Panc1 (cell line): Measurements from ENCODE around the gene PRKG1. TPM values are rescaled to one million over a fixed set of nuclear protein-coding genes. Genes with fewer than 3 reads are reported as not detected.

ENCODE experiments used
- ATAC-seq: fragments of 200-7000 bp; cut with Tn5 transposase; 2 replicates; pipeline ENCODE4 v1.9.1; 2020; ENCODE audit warnings: mild to moderate bottlenecking, moderate library complexity
- BruUV-seq: library from RNA; stranded (reverse); fragments of 400-500 nt; replicated peaks from 2 replicates; lab custom pipeline; 2021; lab: Mats Ljungman, UMichigan
- CTCF ChIA-PET: fragments of 300-600 bp; sonication (Branson Sonifier 250); formaldehyde crosslinking; loops from one replicate; lab custom pipeline; 2022; ENCODE audit warnings: antibody characterized with exemption; lab: Charles Lee
- POLR2A ChIA-PET: fragments of 300-600 bp; sonication (Branson Sonifier 250); formaldehyde crosslinking; loops from one replicate; lab custom pipeline; 2022; ENCODE audit warnings: antibody characterized with exemption; lab: Charles Lee
- DNase-seq: peaks from one replicate; pipeline ENCODE4 v3.0.0-alpha.2; 2010; ENCODE audit warnings: low read depth, low spot score
- H3K27ac ChIP-seq: 2 replicates; pipeline ENCODE4 v1.5.1; 2011; ENCODE audit warnings: mild to moderate bottlenecking, low read length, inconsistent platforms
- H3K27me3 ChIP-seq: fragments of 200-500 bp; sonication (Bioruptor generic); 2 replicates; pipeline ENCODE4 v1.6.0; 2014; ENCODE audit warnings: low read length, inconsistent platforms; ENCODE audit not compliant: control insufficient read depth, insufficient read depth
- H3K36me3 ChIP-seq: fragments of 200-500 bp; sonication (Bioruptor generic); 2 replicates; pipeline ENCODE4 v1.5.1; 2014; ENCODE audit warnings: inconsistent platforms, mild to moderate bottlenecking, low read length, moderate library complexity; ENCODE audit not compliant: control insufficient read depth, insufficient read depth
- H3K4me1 ChIP-seq: 2 replicates; pipeline ENCODE4 v1.5.1; 2011; ENCODE audit warnings: inconsistent platforms, mild to moderate bottlenecking, low read length, moderate library complexity; ENCODE audit not compliant: control insufficient read depth, insufficient read depth
- H3K4me3 ChIP-seq, 2 experiments: 2 replicates each; pipeline ENCODE4 v1.5.1; 2011 to 2012; ENCODE audit warnings: low read depth in 2 of 2, low read length in 2 of 2, mild to moderate bottlenecking in 2 of 2, inconsistent platforms in 1 of 2, moderate library complexity in 1 of 2
- H3K9me3 ChIP-seq: fragments of 200-500 bp; sonication (Bioruptor generic); 2 replicates; pipeline ENCODE4 v1.5.1; 2014; ENCODE audit warnings: low read depth, mild to moderate bottlenecking, inconsistent platforms, low read length, moderate library complexity; ENCODE audit not compliant: control insufficient read depth, insufficient read depth
- POLR2AphosphoS5 ChIP-seq: IDR thresholded peaks from 2 replicates; pipeline ENCODE4 v1.6.1; 2012; ENCODE audit warnings: mild to moderate bottlenecking, low read depth, low read length, moderate library complexity
- SIN3A ChIP-seq: IDR thresholded peaks from 2 replicates; pipeline ENCODE4 v1.6.1; 2012; ENCODE audit warnings: low read depth, mild to moderate bottlenecking, low read length, moderate library complexity, borderline replicate concordance; ENCODE audit not compliant: insufficient read depth
- TCF7L2 ChIP-seq: IDR thresholded peaks from 2 replicates; pipeline ENCODE4 v1.6.1; 2011; ENCODE audit warnings: mild to moderate bottlenecking, low read depth, low read length, inconsistent platforms
- in situ Hi-C: cut with HindIII; loops from 2 replicates; pipeline ENCODE4 v1.10.0; 2016; ENCODE audit warnings: low sequenced_read_pairs, low pct_unique_long_range_greater_than_20kb
- intact Hi-C: fragments of 100-400 bp; cut with micrococcal nuclease; formaldehyde crosslinking; loops from one replicate; pipeline ENCODE4 v1.10.0; 2022; ENCODE audit not compliant: unreplicated experiment
- total RNA-seq: library from RNA; stranded (reverse); gene quantifications from one replicate; pipeline ENCODE4 v1.2.1, GENCODE V29; 2021; ENCODE audit not compliant: unreplicated experiment
- TF ChIP-seq, protein P1 (sequence below): fragments of 450-650 bp; IDR thresholded peaks from 2 replicates; pipeline ENCODE4 v1.5.1; 2017; ENCODE audit warnings: mild to moderate bottlenecking
- TF ChIP-seq, protein P2 (sequence below), 2 experiments: IDR thresholded peaks; 2 replicates each; pipeline ENCODE4 v1.6.1; 2011 to 2012; ENCODE audit warnings: low read depth in 2 of 2, control low read depth in 1 of 2, low read length in 1 of 2, mild to moderate bottlenecking in 1 of 2, moderate library complexity in 1 of 2; ENCODE audit not compliant: insufficient read depth in 1 of 2

Gene PRKG1
- total RNA-seq, 1 experiment from 2014 or later, result 0.92 TPM

DNA sequence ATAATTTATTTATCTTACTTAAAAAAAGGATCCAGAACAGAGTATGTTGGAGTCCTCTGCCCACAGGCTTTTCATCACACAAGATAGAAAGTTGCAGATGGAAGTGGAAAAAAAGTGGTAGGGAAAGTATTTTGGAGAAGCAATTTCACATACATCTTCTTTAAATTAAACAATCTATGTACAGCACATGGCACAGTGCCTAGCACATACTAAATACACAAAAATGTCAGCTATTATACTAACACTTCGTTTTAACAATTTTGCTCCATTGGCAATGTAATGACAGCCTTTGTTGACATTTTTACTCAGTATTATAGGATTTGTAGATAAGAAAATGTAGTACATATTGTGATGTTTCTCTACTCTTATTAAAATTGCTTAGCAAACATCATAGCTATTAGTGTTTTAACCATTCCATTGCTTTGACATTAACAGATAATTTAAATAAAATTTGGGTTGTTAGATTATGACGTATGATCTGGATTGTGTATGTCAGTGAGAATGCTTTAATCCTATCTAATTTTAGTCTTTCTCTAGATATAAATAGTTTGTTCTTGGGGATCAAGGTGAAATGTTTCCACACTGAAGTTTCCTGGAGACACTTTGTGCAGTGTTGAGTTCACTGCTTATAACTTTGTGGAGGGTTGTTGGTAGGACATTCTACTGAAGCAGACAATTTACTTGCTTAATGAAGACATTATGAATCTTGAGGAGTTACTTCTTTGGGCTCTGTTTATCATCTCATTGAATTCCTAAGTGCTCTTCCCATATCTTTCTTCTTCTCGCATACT lies 1037.0 kb downstream of the PRKG1 start:
- no peaks in the 10 kb centered on the region for H3K27me3 ChIP-seq
- H3K27ac ChIP-seq, result no peak overlapping the region
- no peaks in the 10 kb centered on the region for H3K4me1 ChIP-seq
- intact Hi-C loops, result no loop called here
- POLR2A ChIA-PET, result no interaction called here
- no peak for DNase-seq
- no peaks in the 10 kb centered on the region for H3K36me3 ChIP-seq
- TF ChIP-seq SIN3A, result no peak
- no peaks in the 10 kb centered on the region for H3K9me3 ChIP-seq
- no peak for ATAC-seq
- BruUV-seq, result no TSS peak
- H3K4me3 ChIP-seq, result no peak overlapping the region
- in situ Hi-C loops, result no loop called here
- CTCF ChIA-PET, result no interaction called here

DNA sequence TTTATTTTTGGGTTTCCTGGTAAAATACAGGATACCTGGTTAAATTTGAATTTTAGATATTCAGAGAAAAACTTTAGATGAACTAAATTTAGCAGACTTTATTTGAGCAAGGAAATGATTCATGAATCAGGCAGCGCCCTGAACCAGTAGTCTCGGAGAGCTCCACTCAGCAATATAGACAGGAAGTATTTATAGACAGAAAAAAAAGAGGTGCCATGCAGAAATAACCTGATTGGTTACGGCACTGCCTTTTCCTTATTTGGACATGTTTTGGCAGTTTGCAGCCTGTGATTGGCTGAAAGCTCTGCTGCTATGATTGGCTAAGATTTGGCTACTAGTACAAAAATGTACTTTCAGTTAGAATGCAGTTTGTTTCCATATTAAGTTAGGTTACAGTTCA lies 1041.5 kb downstream of the PRKG1 start:
- BruUV-seq, result no TSS peak
- DNase-seq (no peak), ATAC-seq (no peak)
- in situ Hi-C loops, result no loop called here
- Histone ChIP-seq H3K9me3 (no peaks in the 10 kb centered on the region), H3K27ac (no peak overlapping the region), H3K27me3 (no peaks in the 10 kb centered on the region), H3K4me3 (no peak overlapping the region), H3K4me1 (no peaks in the 10 kb centered on the region), H3K36me3 (no peaks in the 10 kb centered on the region)
- intact Hi-C loops, result no loop called here
- ChIA-PET POLR2A (no interaction called here), CTCF (no interaction called here)
- TF ChIP-seq SIN3A (no peak), TCF7L2 (no peak), POLR2AphosphoS5 (no peak)
- TF ChIP-seq, protein P1, sequence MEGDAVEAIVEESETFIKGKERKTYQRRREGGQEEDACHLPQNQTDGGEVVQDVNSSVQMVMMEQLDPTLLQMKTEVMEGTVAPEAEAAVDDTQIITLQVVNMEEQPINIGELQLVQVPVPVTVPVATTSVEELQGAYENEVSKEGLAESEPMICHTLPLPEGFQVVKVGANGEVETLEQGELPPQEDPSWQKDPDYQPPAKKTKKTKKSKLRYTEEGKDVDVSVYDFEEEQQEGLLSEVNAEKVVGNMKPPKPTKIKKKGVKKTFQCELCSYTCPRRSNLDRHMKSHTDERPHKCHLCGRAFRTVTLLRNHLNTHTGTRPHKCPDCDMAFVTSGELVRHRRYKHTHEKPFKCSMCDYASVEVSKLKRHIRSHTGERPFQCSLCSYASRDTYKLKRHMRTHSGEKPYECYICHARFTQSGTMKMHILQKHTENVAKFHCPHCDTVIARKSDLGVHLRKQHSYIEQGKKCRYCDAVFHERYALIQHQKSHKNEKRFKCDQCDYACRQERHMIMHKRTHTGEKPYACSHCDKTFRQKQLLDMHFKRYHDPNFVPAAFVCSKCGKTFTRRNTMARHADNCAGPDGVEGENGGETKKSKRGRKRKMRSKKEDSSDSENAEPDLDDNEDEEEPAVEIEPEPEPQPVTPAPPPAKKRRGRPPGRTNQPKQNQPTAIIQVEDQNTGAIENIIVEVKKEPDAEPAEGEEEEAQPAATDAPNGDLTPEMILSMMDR, result no peak
- TF ChIP-seq, protein P2, sequence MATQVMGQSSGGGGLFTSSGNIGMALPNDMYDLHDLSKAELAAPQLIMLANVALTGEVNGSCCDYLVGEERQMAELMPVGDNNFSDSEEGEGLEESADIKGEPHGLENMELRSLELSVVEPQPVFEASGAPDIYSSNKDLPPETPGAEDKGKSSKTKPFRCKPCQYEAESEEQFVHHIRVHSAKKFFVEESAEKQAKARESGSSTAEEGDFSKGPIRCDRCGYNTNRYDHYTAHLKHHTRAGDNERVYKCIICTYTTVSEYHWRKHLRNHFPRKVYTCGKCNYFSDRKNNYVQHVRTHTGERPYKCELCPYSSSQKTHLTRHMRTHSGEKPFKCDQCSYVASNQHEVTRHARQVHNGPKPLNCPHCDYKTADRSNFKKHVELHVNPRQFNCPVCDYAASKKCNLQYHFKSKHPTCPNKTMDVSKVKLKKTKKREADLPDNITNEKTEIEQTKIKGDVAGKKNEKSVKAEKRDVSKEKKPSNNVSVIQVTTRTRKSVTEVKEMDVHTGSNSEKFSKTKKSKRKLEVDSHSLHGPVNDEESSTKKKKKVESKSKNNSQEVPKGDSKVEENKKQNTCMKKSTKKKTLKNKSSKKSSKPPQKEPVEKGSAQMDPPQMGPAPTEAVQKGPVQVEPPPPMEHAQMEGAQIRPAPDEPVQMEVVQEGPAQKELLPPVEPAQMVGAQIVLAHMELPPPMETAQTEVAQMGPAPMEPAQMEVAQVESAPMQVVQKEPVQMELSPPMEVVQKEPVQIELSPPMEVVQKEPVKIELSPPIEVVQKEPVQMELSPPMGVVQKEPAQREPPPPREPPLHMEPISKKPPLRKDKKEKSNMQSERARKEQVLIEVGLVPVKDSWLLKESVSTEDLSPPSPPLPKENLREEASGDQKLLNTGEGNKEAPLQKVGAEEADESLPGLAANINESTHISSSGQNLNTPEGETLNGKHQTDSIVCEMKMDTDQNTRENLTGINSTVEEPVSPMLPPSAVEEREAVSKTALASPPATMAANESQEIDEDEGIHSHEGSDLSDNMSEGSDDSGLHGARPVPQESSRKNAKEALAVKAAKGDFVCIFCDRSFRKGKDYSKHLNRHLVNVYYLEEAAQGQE (IDR thresholded peaks at IDR 0.05; ENCODE audit: insufficient read depth in 1 of 2, low read depth in 2 of 2, low read length in 1 of 2), result no peak

DNA sequence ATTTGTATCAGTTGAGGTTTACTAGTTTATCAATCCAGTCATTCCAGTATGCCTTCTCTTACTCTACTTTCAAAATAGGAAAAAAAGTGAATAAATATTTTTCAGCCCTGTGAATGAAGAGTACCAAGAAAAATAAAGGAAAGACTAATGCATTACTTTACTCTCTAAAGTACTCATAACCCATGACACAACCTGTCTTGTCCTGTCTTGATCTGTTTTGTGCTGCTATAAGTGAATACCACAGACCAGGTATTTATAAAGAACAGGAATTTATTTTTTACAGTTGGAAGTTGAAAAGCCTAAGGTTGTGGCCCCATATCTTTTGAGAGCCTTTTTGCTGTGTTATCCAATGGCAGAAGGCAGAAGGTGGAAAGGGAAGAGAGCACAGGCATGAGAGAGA lies 1045.2 kb downstream of the PRKG1 start:
- BruUV-seq, result no TSS peak
- in situ Hi-C loops, result no loop called here
- DNase-seq (no peak), ATAC-seq (no peak)
- TF ChIP-seq, protein P2 (IDR thresholded peaks at IDR 0.05; ENCODE audit: insufficient read depth in 1 of 2, low read depth in 2 of 2, low read length in 1 of 2), result no peak
- TF ChIP-seq, protein P1, result no peak
- TF ChIP-seq TCF7L2, result no peak
- no peak for TF ChIP-seq POLR2AphosphoS5
- no peak for TF ChIP-seq SIN3A
- POLR2A ChIA-PET, result no interaction called here
- H3K4me3 ChIP-seq, result no peak overlapping the region
- no peaks in the 10 kb centered on the region for H3K9me3 ChIP-seq
- CTCF ChIA-PET, result no interaction called here
- H3K36me3 ChIP-seq, result no peaks in the 10 kb centered on the region
- no peak overlapping the region for H3K27ac ChIP-seq
- no peaks in the 10 kb centered on the region for H3K27me3 ChIP-seq
- H3K4me1 ChIP-seq, result no peaks in the 10 kb centered on the region
- intact Hi-C loops, result no loop called here
